Measurements from ENCODE around the gene USP15.

Gene USP15

GRCh38 chr12:62259993-62260732 is at the start of gene USP15:
USP15 (plus strand) TSS chr12:62260404; CDS start chr12:62260415, 11 bp downstream.
- DNase-seq (ENCODE audit: low read depth), result peak; percentile 93

GRCh38 chr12:62210422-62210821 is 49.8 kb upstream of the USP15 start:
- no peak for DNase-seq (ENCODE audit: low read depth)

GRCh38 chr12:62211510-62211909 is 48.7 kb upstream of the USP15 start:
- DNase-seq (ENCODE audit: low read depth), result no peak

DNA sequence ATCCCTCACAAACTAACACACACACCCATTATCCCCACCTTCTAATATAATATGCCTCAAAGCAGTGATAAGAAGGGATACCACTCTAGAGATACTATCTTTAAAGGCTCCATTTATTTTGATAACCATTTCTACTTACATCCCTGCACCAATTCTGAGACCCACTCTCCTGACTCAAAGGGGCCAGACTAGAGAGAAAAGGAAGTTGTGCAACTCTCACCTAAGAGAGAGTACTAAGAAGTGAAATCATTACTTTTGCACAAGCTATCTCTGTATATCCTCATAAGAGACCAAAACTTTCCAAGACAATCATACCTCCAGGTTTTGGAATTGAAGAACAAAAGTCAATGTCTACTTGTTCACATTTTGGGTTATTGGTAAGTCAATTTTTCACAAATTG is 45.4 kb upstream of the USP15 start:
- no peak for DNase-seq (ENCODE audit: low read depth)

- DNase-seq (ENCODE audit: low read depth), result no peak
These were observed 44.7 kb upstream of the USP15 start for GRCh38 chr12:62215506-62215905.

DNA sequence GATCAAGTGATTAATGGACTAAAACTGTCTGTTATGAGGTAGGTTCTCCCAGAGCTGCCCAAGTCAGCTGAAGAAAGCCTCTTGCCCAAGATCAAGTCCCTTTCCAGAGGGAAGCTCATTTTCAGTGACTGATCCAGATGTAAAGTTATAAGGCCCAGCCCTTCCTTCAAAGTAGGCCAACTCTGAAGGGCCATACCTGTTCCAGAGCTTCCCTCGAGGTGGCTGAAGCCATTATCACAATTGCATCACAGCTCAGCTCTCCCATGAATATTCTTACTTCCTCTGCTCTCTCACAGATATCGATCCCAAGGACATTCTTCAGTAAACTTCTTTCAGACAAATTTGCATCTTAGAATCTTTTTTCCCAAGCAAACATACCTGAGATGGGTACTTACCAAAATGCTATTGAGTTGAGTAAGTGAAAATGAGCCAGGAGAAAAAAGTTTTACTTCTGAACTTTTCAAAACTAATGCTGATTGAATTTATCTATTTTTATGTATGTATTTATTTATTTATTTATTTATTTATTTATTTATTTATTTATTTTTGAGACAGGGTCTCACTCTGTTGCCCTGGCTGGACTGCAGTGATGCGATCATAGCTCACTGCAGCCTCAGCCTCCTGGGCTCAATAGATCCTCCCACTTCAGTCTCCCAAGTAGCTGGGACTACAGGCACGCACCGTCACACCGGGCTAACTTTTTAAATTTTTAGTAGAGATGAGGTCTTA is 42.6 kb upstream of the USP15 start:
- no peak for DNase-seq (ENCODE audit: low read depth)

- no peak for DNase-seq (ENCODE audit: low read depth)
These were observed 39.1 kb upstream of the USP15 start for GRCh38 chr12:62221107-62221506.

- no peak for DNase-seq (ENCODE audit: low read depth)
These were observed 35.6 kb upstream of the USP15 start for GRCh38 chr12:62224601-62225000.

GRCh38 chr12:62227091-62227490 is 33.1 kb upstream of the USP15 start:
- DNase-seq (ENCODE audit: low read depth), result no peak

DNA sequence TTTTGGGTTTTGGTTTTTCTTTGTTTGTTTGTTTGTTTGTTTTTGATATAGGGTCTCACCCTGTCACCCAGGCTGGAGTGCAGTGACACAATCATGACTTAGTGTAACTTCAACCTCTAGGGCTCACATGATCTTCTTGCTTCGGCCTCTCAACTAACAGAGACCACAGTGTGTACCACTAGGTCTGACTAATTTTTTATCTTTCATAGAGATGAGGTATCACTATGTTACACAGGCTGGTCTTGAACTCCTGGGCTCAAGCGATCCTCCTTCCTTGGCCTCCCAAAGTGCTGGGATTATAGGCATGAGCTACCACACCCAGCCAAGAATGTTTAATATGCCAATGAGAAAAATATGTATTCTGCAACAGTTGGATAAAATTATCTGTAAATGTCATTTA is 29.6 kb upstream of the USP15 start:
- no peak for DNase-seq (ENCODE audit: low read depth)

DNA sequence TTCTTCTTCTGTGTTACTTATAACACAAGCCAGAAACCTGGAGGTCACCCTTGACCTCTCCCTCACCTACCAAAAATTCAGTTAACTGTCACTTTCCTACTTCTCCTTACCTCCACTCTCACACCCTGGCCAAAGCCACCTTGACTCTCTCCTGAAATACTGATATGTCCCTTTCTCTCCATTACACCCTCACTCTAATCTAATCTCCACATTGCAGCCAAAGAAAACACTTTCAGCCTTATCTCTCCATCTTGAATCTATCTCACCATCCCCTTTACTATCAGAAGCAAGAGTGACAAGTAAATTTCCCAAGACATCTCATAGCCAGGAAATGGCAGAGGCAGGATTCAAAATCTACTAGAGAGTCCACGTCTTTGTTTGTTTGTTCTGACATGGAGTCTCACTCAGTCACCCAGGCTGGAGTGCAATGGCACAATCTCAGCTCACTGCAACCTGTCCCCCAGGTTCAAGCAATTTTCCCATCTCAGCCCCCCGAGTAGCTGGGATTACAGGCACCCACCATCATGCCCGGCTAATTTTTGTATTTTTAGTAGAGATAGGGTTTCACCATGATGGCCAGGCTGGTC is 28.0 kb upstream of the USP15 start:
- DNase-seq (ENCODE audit: low read depth), result no peak

DNA sequence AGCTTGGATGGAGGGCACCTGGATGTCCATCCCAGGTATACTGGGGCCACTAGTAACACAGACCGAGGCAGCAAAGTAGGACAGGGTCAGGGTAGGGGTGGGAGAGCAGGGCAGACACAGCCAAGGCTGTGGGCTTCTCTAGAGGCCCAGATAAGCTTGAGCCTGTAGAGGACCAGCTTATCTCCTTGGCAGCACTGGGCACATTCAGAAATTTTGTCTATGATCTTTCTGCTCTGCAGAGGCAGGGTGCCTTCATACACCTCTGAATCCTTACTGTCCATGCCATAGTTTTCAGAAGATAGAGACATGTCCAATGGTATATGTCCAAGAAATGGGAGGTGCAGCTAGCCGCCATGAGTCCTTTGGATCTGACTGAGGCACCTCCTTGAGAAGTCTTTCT is 26.4 kb upstream of the USP15 start:
- no peak for DNase-seq (ENCODE audit: low read depth)

GRCh38 chr12:62239571-62239970 is 20.6 kb upstream of the USP15 start:
- DNase-seq (ENCODE audit: low read depth), result no peak

DNA sequence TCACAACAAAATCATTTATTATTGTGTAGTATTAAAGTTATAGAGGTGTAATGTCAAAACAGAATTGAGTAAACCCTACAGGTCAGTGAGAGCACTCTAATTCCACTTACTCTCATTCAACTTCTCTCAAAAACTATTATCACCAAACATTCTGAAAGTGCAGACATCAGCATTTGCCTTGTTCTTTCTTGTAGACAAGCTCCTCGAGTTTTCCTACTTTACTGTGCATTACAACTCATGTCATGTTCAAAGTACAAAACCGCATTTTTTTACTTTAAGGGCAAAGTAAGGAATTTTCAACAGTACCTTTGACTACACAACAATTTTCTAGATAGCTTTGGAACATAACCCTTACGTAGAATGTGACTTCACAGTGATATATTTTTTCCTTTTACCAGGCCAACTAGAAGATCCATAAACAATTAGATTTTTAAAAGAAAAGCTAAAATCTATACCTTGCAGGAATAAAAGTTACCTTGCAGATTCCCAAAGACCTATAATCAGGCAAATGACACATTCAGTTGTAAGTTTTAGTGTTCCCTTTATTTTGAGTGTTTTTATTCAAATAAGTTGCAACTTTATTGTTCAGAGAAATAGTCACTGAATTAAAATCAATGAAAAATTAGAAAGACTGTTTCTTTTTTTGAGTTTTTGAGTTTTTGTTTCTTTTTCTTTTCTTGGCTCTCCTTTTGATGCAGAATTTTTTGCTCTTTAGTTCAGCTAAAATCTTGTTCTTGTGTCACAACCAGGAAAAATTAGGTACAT is 12.7 kb upstream of the USP15 start:
- DNase-seq (ENCODE audit: low read depth), result no peak

- DNase-seq (ENCODE audit: low read depth), result no peak
These were observed 11.3 kb upstream of the USP15 start for GRCh38 chr12:62248873-62249272.

GRCh38 chr12:62249419-62249818 is 10.8 kb upstream of the USP15 start:
- no peak for DNase-seq (ENCODE audit: low read depth)

DNA sequence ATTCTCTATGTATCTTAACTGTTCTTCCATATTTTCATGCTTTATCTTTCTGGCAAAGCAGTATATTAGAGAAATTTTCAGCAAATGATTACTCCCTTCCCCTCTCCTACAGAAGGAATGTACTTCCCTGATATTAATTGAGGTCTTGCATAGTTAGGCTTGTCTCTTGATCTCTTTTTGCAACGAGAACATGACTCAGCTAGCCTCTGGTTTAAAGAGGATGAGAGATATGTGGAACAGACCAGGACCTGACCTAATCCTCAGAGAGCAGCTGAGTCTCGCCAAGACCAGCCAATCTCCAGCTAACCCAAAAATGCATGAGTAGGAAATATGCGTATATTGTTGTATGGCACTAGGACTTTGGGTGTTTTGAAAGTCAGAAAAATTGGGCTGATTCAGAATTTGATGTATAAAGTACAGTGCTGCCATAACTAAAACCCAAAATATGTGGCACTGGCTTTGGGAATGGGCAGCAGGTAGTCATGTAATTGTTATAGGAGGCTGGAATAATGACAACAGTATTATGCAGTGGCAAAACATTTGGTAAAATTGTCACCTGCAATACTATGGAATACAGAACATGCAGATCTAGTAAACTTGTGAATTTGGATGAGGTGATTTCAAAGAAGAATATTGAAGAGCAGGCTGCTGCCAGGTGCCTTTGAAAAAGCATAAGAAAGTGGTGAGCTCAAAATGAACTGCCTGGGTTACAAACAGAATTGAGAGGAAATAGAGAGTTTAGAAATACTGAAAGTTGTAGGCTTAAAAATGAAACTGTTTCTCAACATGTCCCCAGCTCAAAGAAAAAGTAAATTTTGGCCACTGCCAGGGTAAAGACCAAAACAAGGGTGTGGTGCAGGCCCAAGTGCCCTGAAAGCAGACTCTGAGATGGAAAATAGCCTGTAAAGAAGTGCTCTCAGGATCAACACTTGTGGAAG is 9.3 kb upstream of the USP15 start:
- no peak for DNase-seq (ENCODE audit: low read depth)

DNA sequence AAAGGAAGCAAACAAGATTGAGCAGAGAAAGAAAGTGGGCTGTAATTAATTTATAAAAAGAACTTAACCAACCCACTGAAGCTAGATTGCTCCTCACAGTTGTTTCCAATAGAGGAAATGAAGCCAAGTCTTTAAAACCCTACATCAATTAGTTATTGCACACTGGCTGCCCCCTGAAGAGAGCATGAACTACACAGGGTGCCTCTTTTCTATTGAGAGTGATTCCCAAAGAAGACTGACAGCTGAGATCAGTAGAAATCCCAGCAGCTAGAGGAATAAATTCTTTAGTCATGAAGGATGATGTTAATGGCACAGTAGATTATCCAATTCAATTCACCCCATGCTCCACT is 8.6 kb upstream of the USP15 start:
- no peak for DNase-seq (ENCODE audit: low read depth)

GRCh38 chr12:62252576-62252975 is 7.6 kb upstream of the USP15 start:
- no peak for DNase-seq (ENCODE audit: low read depth)

GRCh38 chr12:62254967-62255366 is 5.2 kb upstream of the USP15 start:
- no peak for DNase-seq (ENCODE audit: low read depth)

- DNase-seq (ENCODE audit: low read depth), result peak; percentile 86
These were observed 3.7 kb upstream of the USP15 start for GRCh38 chr12:62256408-62257096.

Measured in stimulated activated CD4-positive, alpha-beta T cell treated with anti-CD3 and anti-CD28 coated beads, Interleukin-2, amount 100 ng/mL, for 4 hours (primary cell).